Endodermal cell (in vitro differentiated cells): ENCODE data around the gene NRXN2. TPM values are rescaled to one million over a fixed set of nuclear protein-coding genes. Genes with fewer than 3 reads are reported as not detected.
"Not testable (repeated sequence)": the region's sequence is repeated elsewhere in the genome, so short reads cannot be mapped to it uniquely, and the experiment has no call there.

Experiments used
- DNase-seq: peaks from one replicate; pipeline ENCODE4 v3.0.0-alpha.2; 2017
- H3K27ac ChIP-seq: 2 replicates; pipeline ENCODE4 v1.5.1; 2013; ENCODE audit warnings: mild to moderate bottlenecking, low read depth, low read length, moderate library complexity
- H3K27me3 ChIP-seq: 2 replicates; pipeline ENCODE4 v1.6.1; 2013; ENCODE audit warnings: mild to moderate bottlenecking, low read length, moderate library complexity; ENCODE audit not compliant: insufficient read depth, control insufficient read depth, poor library complexity, severe bottlenecking
- H3K36me3 ChIP-seq: 2 replicates; pipeline ENCODE4 v1.7.0; 2013; ENCODE audit warnings: mild to moderate bottlenecking, low read length, moderate library complexity; ENCODE audit not compliant: control insufficient read depth, insufficient read depth
- H3K4me1 ChIP-seq: one replicate; pipeline ENCODE4 v1.7.0; 2013; ENCODE audit warnings: low read length; ENCODE audit not compliant: control insufficient read depth, insufficient read depth
- H3K4me3 ChIP-seq: 2 replicates; pipeline ENCODE4 v1.5.1; 2013; ENCODE audit warnings: mild to moderate bottlenecking, low read length, moderate library complexity
- H3K9ac ChIP-seq: 2 replicates; pipeline ENCODE4 v1.6.1; 2013; ENCODE audit warnings: mild to moderate bottlenecking, low read length, moderate library complexity; ENCODE audit not compliant: poor library complexity, severe bottlenecking; ENCODE audit errors: extremely low read depth
- H3K9me3 ChIP-seq: 2 replicates; pipeline ENCODE4 v1.6.1; 2013; ENCODE audit warnings: mild to moderate bottlenecking, low read length, moderate library complexity; ENCODE audit not compliant: control insufficient read depth
- H3K27ac Mint-ChIP-seq: 2 replicates; pipeline ENCODE4 v1.8.0; 2020; ENCODE audit warnings: mixed read lengths
- H3K27me3 Mint-ChIP-seq: 2 replicates; pipeline ENCODE4 v1.8.0; 2021; ENCODE audit warnings: mild to moderate bottlenecking, mixed read lengths; ENCODE audit not compliant: insufficient read depth
- H3K36me3 Mint-ChIP-seq: 2 replicates; pipeline ENCODE4 v1.8.0; 2020; ENCODE audit warnings: low read depth, mixed read lengths
- H3K4me1 Mint-ChIP-seq: 2 replicates; pipeline ENCODE4 v1.8.0; 2020; ENCODE audit warnings: mixed read lengths
- H3K4me3 Mint-ChIP-seq: 2 replicates; pipeline ENCODE4 v1.8.0; 2020; ENCODE audit warnings: mild to moderate bottlenecking, moderate library complexity, mixed read lengths
- H3K9me3 Mint-ChIP-seq: 2 replicates; pipeline ENCODE4 v1.8.0; 2020; ENCODE audit warnings: mild to moderate bottlenecking, mixed read lengths
- CTCF ChIP-seq: fragments of 200-600 bp; sonication (generic); conservative IDR thresholded peaks from 2 replicates; pipeline ENCODE4 v1.5.0; 2021; ENCODE audit warnings: antibody characterized with exemption, mild to moderate bottlenecking
- WGBS, 2 experiments: methylation state at CpG; one replicate each; pipeline versions ENCODE4 v1.1.5 to v1.1.7; 2013; ENCODE audit warnings: missing lambda C conversion rate in 2 of 2, mixed read lengths in 1 of 2; ENCODE audit not compliant: insufficient coverage in 1 of 2, insufficient read length in 1 of 2; 5-methylcytosine and 5-hydroxymethylcytosine counted together
- total RNA-seq, 2 donors: library from RNA; stranded (reverse); fragmentation: NEBNext Ultra II Directional in 1 of 2; extraction: Animal tissue kit (Norgen Biotek cat#: 25700) in 1 of 2; gene quantifications; 2 replicates in 1 of 2; 3 replicates in 1 of 2; pipeline ENCODE4 v1.2.1, GENCODE V29; 2021

NRXN2 gene
- total RNA-seq, 2 donors from 2014 or later: 1.00 to 1.5 TPM

GRCh38 chr11:64667154-64667745 lies 55.7 kb downstream of the NRXN2 start:
- Histone ChIP-seq H3K4me1 (peaks cover 3% of the 10 kb centered on the region), H3K27me3 (no peaks in the 10 kb centered on the region), H3K27ac (no peak overlapping the region), H3K9me3 (no peaks in the 10 kb centered on the region), H3K4me3 (no peak overlapping the region), H3K9ac (no peak overlapping the region), H3K36me3 (no peaks in the 10 kb centered on the region)
- WGBS, 2 experiments: 88 to 94% methylated on average over 18 to 22 of the region's 22 CpGs
- Mint-ChIP-seq H3K4me3 (no peak overlapping the region), H3K27ac (no peak overlapping the region), H3K36me3 (no peaks in the 10 kb centered on the region), H3K9me3 (no peaks in the 10 kb centered on the region), H3K27me3 (peaks cover 34% of the 10 kb centered on the region), H3K4me1 (peaks cover 33% of the 10 kb centered on the region)
- TF ChIP-seq CTCF: no peak
- DNase-seq: peak; percentile 54

GRCh38 chr11:64665411-64665821 lies 57.6 kb downstream of the NRXN2 start:
- WGBS, 2 experiments: 53 to 62% methylated on average over 4 to 7 of the region's 7 CpGs
- Histone ChIP-seq H3K9ac (no peak overlapping the region), H3K4me1 (peaks cover 3% of the 10 kb centered on the region), H3K9me3 (no peaks in the 10 kb centered on the region), H3K36me3 (no peaks in the 10 kb centered on the region), H3K4me3 (no peak overlapping the region), H3K27ac (no peak overlapping the region), H3K27me3 (no peaks in the 10 kb centered on the region)
- Mint-ChIP-seq H3K27ac (no peak overlapping the region), H3K27me3 (peaks cover 22% of the 10 kb centered on the region), H3K9me3 (no peaks in the 10 kb centered on the region), H3K4me1 (peaks cover 24% of the 10 kb centered on the region), H3K4me3 (no peak overlapping the region), H3K36me3 (no peaks in the 10 kb centered on the region)
- no peak for TF ChIP-seq CTCF
- peak; percentile 48 for DNase-seq

- 95% methylated on average over 6 to 15 of the region's 15 CpGs for WGBS, 2 experiments
- not testable (repeated sequence) for H3K27ac ChIP-seq, H3K9ac ChIP-seq, H3K4me3 ChIP-seq, H3K27me3 ChIP-seq, H3K4me1 ChIP-seq, DNase-seq, H3K36me3 Mint-ChIP-seq, H3K9me3 Mint-ChIP-seq, H3K27ac Mint-ChIP-seq, H3K4me3 Mint-ChIP-seq, H3K36me3 ChIP-seq, H3K9me3 ChIP-seq
- H3K4me1 Mint-ChIP-seq: peaks cover 24% of the 10 kb centered on the region
- peaks cover 14% of the 10 kb centered on the region for H3K27me3 Mint-ChIP-seq
Measured at GRCh38 chr11:64664236-64664870, 58.6 kb downstream of the NRXN2 start.
